ENCODE measurements around the gene PPP2R1B.
"Not testable (repeated sequence)": the region's sequence is repeated elsewhere in the genome, so short reads cannot be mapped to it uniquely, and the experiment has no call there.

Gene PPP2R1B

GRCh38 chr11:111782109-111782741 lies 16.0 kb upstream of the PPP2R1B start:
- no peak for DNase-seq

- no peak for DNase-seq
These were observed 12.9 kb upstream of the PPP2R1B start for GRCh38 chr11:111779118-111779517.

GRCh38 chr11:111778047-111778558 lies 11.9 kb upstream of the PPP2R1B start:
- no peak for DNase-seq

- DNase-seq, result no peak
These were observed 11.2 kb upstream of the PPP2R1B start for GRCh38 chr11:111777094-111778046.

- DNase-seq, result no peak
These were observed 10.4 kb upstream of the PPP2R1B start for GRCh38 chr11:111776398-111777093.

GRCh38 chr11:111774955-111775710 lies 8.9 kb upstream of the PPP2R1B start:
- DNase-seq, result no peak

GRCh38 chr11:111772535-111772934 lies 6.3 kb upstream of the PPP2R1B start:
- DNase-seq, result no peak

- DNase-seq, result not testable (repeated sequence)
These were observed 5.0 kb upstream of the PPP2R1B start for GRCh38 chr11:111771205-111771604.

- no peak for DNase-seq
These were observed 4.5 kb upstream of the PPP2R1B start for GRCh38 chr11:111770581-111771134.

GRCh38 chr11:111766834-111767142 lies 599 bp upstream of the PPP2R1B start:
- no peak for DNase-seq

GRCh38 chr11:111765320-111765983 lies 737 bp downstream of the PPP2R1B start:
- DNase-seq, result no peak

- DNase-seq, result no peak
These were observed 1.6 kb downstream of the PPP2R1B start for GRCh38 chr11:111764621-111765020.

- DNase-seq, result no peak
These were observed 3.1 kb downstream of the PPP2R1B start for GRCh38 chr11:111762981-111763643.

- no peak for DNase-seq
These were observed 3.7 kb downstream of the PPP2R1B start for GRCh38 chr11:111762526-111762925.

- DNase-seq, result no peak
These were observed 5.2 kb downstream of the PPP2R1B start for GRCh38 chr11:111761036-111761435.

GRCh38 chr11:111759778-111760407 lies 6.3 kb downstream of the PPP2R1B start:
- DNase-seq, result no peak

- no peak for DNase-seq
These were observed 6.8 kb downstream of the PPP2R1B start for GRCh38 chr11:111759376-111759775.

- no peak for DNase-seq
These were observed 10.1 kb downstream of the PPP2R1B start for GRCh38 chr11:111756097-111756496.

GRCh38 chr11:111749646-111750045 lies 16.5 kb downstream of the PPP2R1B start:
- no peak for DNase-seq

GRCh38 chr11:111748035-111748804 lies 18.0 kb downstream of the PPP2R1B start:
- DNase-seq, result no peak
